GM13976 (cell line): ENCODE measurements around the gene PAX9.

Experiments used
- DNase-seq: peaks from one replicate; pipeline ENCODE4 v3.0.0; 2012; ENCODE audit warnings: low spot score
- CTCF ChIP-seq: IDR thresholded peaks from 2 replicates; pipeline ENCODE4 v1.5.1; 2012; ENCODE audit warnings: borderline replicate concordance, mild to moderate bottlenecking; ENCODE audit not compliant: insufficient read depth; ENCODE audit errors: extremely low read depth, missing control alignments, control extremely low read depth
- in situ Hi-C: fragments of 300-500 bp; cut with MboI; formaldehyde crosslinking; loops from one replicate; pipeline ENCODE4 v1.12.0; 2022; ENCODE audit warnings: low sequenced_read_pairs, mixed read lengths, inconsistent platforms; ENCODE audit not compliant: unreplicated experiment

The PAX9 gene

GRCh38 chr14:36647824-36648753 is 13.6 kb upstream of the PAX9 start:
- no peak for TF ChIP-seq CTCF
- DNase-seq, result peak; percentile 10
- in situ Hi-C loops, result no loop called here

GRCh38 chr14:36649872-36650650 is 11.6 kb upstream of the PAX9 start:
- DNase-seq, result no peak
- in situ Hi-C loops, result loop anchor here (10.0 kb wide), 1 partner anchor 125 kb away; the partner anchor contains the start of gene NKX2-1
- TF ChIP-seq CTCF, result no peak

- no peak for TF ChIP-seq CTCF
- DNase-seq, result no peak
- in situ Hi-C loops, result loop anchor here (10.0 kb wide), 1 partner anchor 128 kb away; the partner anchor contains the start of gene NKX2-1
Measured at GRCh38 chr14:36652542-36653201, 9.0 kb upstream of the PAX9 start.

- DNase-seq, result no peak
- no peak for TF ChIP-seq CTCF
- in situ Hi-C loops, result loop anchor here (10.0 kb wide), 1 partner anchor 129 kb away; the partner anchor contains the start of gene NKX2-1
Measured at GRCh38 chr14:36653413-36653812, 8.2 kb upstream of the PAX9 start.

GRCh38 chr14:36653962-36654793 is 7.5 kb upstream of the PAX9 start:
- in situ Hi-C loops, result loop anchor here (10.0 kb wide), 1 partner anchor 129 kb away; the partner anchor contains the start of gene NKX2-1
- no peak for DNase-seq
- TF ChIP-seq CTCF, result no peak
